Measurements from ENCODE around the gene PTPRK.
"Not testable (repeated sequence)": the region's sequence is repeated elsewhere in the genome, so short reads cannot be mapped to it uniquely, and the experiment has no call there.

The PTPRK gene

DNA sequence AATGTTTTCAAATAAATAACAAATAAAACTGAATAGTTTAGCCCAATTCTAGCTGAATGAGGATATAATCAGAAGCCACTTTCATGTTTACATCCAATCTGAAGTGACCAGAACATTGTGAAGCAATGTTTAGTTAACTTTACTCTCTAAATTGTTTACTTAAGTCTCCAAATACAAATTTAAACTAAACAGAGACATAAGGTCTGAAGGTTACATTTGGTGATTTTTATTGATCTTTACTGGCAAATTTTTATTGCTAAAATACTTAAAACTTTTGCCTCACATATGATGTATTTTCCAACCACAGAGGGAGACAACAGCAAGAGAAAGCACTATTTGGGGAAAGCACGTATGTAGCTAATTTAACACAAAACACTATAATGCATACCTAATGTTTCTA lies 512.7 kb downstream of the PTPRK start:
- Histone ChIP-seq H3K4me1 (ENCODE audit: control insufficient read depth in 1 of 2, insufficient read depth in 2 of 2, low read length in 2 of 2) (no peaks in the 10 kb centered on the region), H3K27me3 (ENCODE audit: control insufficient read depth in 1 of 2, insufficient read depth in 2 of 2, low read length in 2 of 2) (no peaks in the 10 kb centered on the region), H3K9ac (ENCODE audit: low read depth in 1 of 2, low read length in 2 of 2) (no peak overlapping the region), H3K4me3 (ENCODE audit: low read depth in 1 of 2, low read length in 2 of 2) (no peak overlapping the region), H3K36me3 (ENCODE audit: control insufficient read depth in 1 of 2, insufficient read depth in 2 of 2, low read length in 2 of 2) (peaks cover 0 to 9% of the 10 kb centered on the region in 2 donors), H3K27ac (ENCODE audit: low read depth, low read length) (no peak overlapping the region), H3K9me3 (ENCODE audit: control insufficient read depth in 1 of 2, low read length in 2 of 2) (no peaks in the 10 kb centered on the region)

DNA sequence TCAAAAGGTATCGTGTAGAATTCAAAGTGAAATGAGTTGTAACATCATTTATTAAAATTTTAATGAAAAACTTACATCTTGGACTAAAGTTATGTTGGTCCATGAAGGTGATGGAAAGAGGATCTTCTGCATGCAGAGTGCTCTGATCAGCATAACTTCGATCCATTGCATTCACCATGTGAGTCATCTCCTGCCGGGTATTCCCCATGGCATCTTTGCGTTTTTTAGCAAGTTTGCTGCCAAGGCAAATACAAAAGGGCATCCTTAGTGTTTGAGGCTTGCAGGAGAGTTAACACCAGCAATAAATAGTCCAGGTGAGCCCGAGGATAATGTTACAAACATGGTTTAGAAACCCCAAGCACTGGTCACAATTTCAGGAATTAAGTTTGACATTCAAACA lies 515.4 kb downstream of the PTPRK start:
- Histone ChIP-seq H3K36me3 (ENCODE audit: control insufficient read depth in 1 of 2, insufficient read depth in 2 of 2, low read length in 2 of 2) (peaks cover 0 to 11% of the 10 kb centered on the region in 2 donors), H3K27ac (ENCODE audit: low read depth, low read length) (no peak overlapping the region)

GRCh38 chr6:128000363-128000762 lies 520.0 kb downstream of the PTPRK start:
- no peaks in the 10 kb centered on the region for H3K4me1 ChIP-seq (ENCODE audit: control insufficient read depth in 1 of 2, insufficient read depth in 2 of 2, low read length in 2 of 2)
- H3K4me3 ChIP-seq (ENCODE audit: low read depth in 1 of 2, low read length in 2 of 2) = no peak overlapping the region
- H3K27me3 ChIP-seq (ENCODE audit: control insufficient read depth in 1 of 2, insufficient read depth in 2 of 2, low read length in 2 of 2) = no peaks in the 10 kb centered on the region
- H3K27ac ChIP-seq (ENCODE audit: low read depth, low read length) = no peak overlapping the region
- no peak overlapping the region for H3K9ac ChIP-seq (ENCODE audit: low read depth in 1 of 2, low read length in 2 of 2)
- H3K9me3 ChIP-seq (ENCODE audit: control insufficient read depth in 1 of 2, low read length in 2 of 2) = no peaks in the 10 kb centered on the region
- H3K36me3 ChIP-seq (ENCODE audit: control insufficient read depth in 1 of 2, insufficient read depth in 2 of 2, low read length in 2 of 2) = peaks cover 8 to 11% of the 10 kb centered on the region in 2 donors

More for the DNA sequence above, 515.4 kb downstream of the PTPRK start:
- Histone ChIP-seq H3K27me3 (ENCODE audit: control insufficient read depth in 1 of 2, insufficient read depth in 2 of 2, low read length in 2 of 2) (no peaks in the 10 kb centered on the region), H3K4me3 (ENCODE audit: low read depth in 1 of 2, low read length in 2 of 2) (no peak overlapping the region), H3K4me1 (ENCODE audit: control insufficient read depth in 1 of 2, insufficient read depth in 2 of 2, low read length in 2 of 2) (no peaks in the 10 kb centered on the region), H3K9ac (ENCODE audit: low read depth in 1 of 2, low read length in 2 of 2) (no peak overlapping the region), H3K9me3 (ENCODE audit: control insufficient read depth in 1 of 2, low read length in 2 of 2) (no peaks in the 10 kb centered on the region)

GRCh38 chr6:127998985-127999384 lies 521.4 kb downstream of the PTPRK start:
- H3K36me3 ChIP-seq (ENCODE audit: control insufficient read depth in 1 of 2, insufficient read depth in 2 of 2, low read length in 2 of 2) = peaks cover 4 to 10% of the 10 kb centered on the region in 2 donors
- no peaks in the 10 kb centered on the region for H3K27me3 ChIP-seq (ENCODE audit: control insufficient read depth in 1 of 2, insufficient read depth in 2 of 2, low read length in 2 of 2)
- no peaks in the 10 kb centered on the region for H3K9me3 ChIP-seq (ENCODE audit: control insufficient read depth in 1 of 2, low read length in 2 of 2)
- no peaks in the 10 kb centered on the region for H3K4me1 ChIP-seq (ENCODE audit: control insufficient read depth in 1 of 2, insufficient read depth in 2 of 2, low read length in 2 of 2)
- H3K9ac ChIP-seq (ENCODE audit: low read depth in 1 of 2, low read length in 2 of 2) = no peak overlapping the region
- no peak overlapping the region for H3K27ac ChIP-seq (ENCODE audit: low read depth, low read length)
- no peak overlapping the region for H3K4me3 ChIP-seq (ENCODE audit: low read depth in 1 of 2, low read length in 2 of 2)

DNA sequence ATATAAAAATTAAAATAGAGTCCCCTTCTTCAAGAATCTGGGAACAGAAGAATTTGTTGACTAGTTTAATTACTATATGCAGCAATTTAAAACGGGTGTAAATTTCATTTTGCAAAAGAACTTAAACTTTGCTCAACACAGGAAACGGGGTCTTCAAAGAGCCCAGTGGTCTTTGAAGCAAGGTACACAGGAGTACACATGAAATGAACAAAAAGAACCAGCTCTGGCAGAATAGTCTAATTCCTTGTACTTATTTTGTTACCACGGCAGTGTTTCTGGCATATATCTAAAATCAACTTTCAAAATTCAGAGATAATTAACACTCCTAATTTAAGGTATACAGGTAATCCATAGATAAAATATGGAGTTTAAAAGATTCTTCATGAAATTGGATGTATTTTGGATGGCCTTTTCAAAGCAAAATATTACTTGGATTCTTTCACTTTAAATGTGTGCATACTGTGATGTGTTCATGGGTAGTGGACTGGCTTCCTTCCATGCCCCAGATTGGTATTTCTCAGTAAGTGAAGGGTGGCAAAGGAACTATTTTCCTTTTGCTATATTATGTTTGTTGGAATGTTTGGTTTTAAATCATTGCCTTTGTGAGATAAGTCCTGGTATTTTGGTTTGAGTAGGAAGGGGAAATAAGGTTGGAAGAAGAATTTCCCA lies 522.8 kb downstream of the PTPRK start:
- Histone ChIP-seq H3K9me3 (ENCODE audit: control insufficient read depth in 1 of 2, low read length in 2 of 2) (no peaks in the 10 kb centered on the region), H3K36me3 (ENCODE audit: control insufficient read depth in 1 of 2, insufficient read depth in 2 of 2, low read length in 2 of 2) (peaks cover 2 to 10% of the 10 kb centered on the region in 2 donors), H3K27me3 (ENCODE audit: control insufficient read depth in 1 of 2, insufficient read depth in 2 of 2, low read length in 2 of 2) (no peaks in the 10 kb centered on the region), H3K4me3 (ENCODE audit: low read depth in 1 of 2, low read length in 2 of 2) (no peak overlapping the region), H3K9ac (ENCODE audit: low read depth in 1 of 2, low read length in 2 of 2) (no peak overlapping the region), H3K4me1 (ENCODE audit: control insufficient read depth in 1 of 2, insufficient read depth in 2 of 2, low read length in 2 of 2) (no peaks in the 10 kb centered on the region), H3K27ac (ENCODE audit: low read depth, low read length) (no peak overlapping the region)

GRCh38 chr6:127996925-127997324 lies 523.5 kb downstream of the PTPRK start:
- no peaks in the 10 kb centered on the region for H3K27me3 ChIP-seq (ENCODE audit: control insufficient read depth in 1 of 2, insufficient read depth in 2 of 2, low read length in 2 of 2)
- no peaks in the 10 kb centered on the region for H3K4me1 ChIP-seq (ENCODE audit: control insufficient read depth in 1 of 2, insufficient read depth in 2 of 2, low read length in 2 of 2)
- H3K4me3 ChIP-seq (ENCODE audit: low read depth in 1 of 2, low read length in 2 of 2) = no peak overlapping the region
- H3K9ac ChIP-seq (ENCODE audit: low read depth in 1 of 2, low read length in 2 of 2) = no peak overlapping the region
- H3K36me3 ChIP-seq (ENCODE audit: control insufficient read depth in 1 of 2, insufficient read depth in 2 of 2, low read length in 2 of 2) = peaks cover 0 to 10% of the 10 kb centered on the region in 2 donors
- no peak overlapping the region for H3K27ac ChIP-seq (ENCODE audit: low read depth, low read length)
- H3K9me3 ChIP-seq (ENCODE audit: control insufficient read depth in 1 of 2, low read length in 2 of 2) = no peaks in the 10 kb centered on the region

GRCh38 chr6:127992144-127992543 lies 528.3 kb downstream of the PTPRK start:
- Histone ChIP-seq H3K36me3 (ENCODE audit: control insufficient read depth in 1 of 2, insufficient read depth in 2 of 2, low read length in 2 of 2) (peaks cover 5 to 13% of the 10 kb centered on the region in 2 donors), H3K27ac (ENCODE audit: low read depth, low read length) (no peak overlapping the region), H3K4me1 (ENCODE audit: control insufficient read depth in 1 of 2, insufficient read depth in 2 of 2, low read length in 2 of 2) (no peaks in the 10 kb centered on the region), H3K9ac (ENCODE audit: low read depth in 1 of 2, low read length in 2 of 2) (no peak overlapping the region), H3K27me3 (ENCODE audit: control insufficient read depth in 1 of 2, insufficient read depth in 2 of 2, low read length in 2 of 2) (no peaks in the 10 kb centered on the region), H3K9me3 (ENCODE audit: control insufficient read depth in 1 of 2, low read length in 2 of 2) (no peaks in the 10 kb centered on the region), H3K4me3 (ENCODE audit: low read depth in 1 of 2, low read length in 2 of 2) (no peak overlapping the region)

- Histone ChIP-seq H3K9ac (ENCODE audit: low read depth in 1 of 2, low read length in 2 of 2) (no peak overlapping the region), H3K4me3 (ENCODE audit: low read depth in 1 of 2, low read length in 2 of 2) (no peak overlapping the region), H3K27me3 (ENCODE audit: control insufficient read depth in 1 of 2, insufficient read depth in 2 of 2, low read length in 2 of 2) (no peaks in the 10 kb centered on the region), H3K9me3 (ENCODE audit: control insufficient read depth in 1 of 2, low read length in 2 of 2) (no peaks in the 10 kb centered on the region), H3K36me3 (ENCODE audit: control insufficient read depth in 1 of 2, insufficient read depth in 2 of 2, low read length in 2 of 2) (peaks cover 9 to 12% of the 10 kb centered on the region in 2 donors), H3K4me1 (ENCODE audit: control insufficient read depth in 1 of 2, insufficient read depth in 2 of 2, low read length in 2 of 2) (no peaks in the 10 kb centered on the region), H3K27ac (ENCODE audit: low read depth, low read length) (no peak overlapping the region)
Measured at GRCh38 chr6:127990074-127990473, 530.3 kb downstream of the PTPRK start.

DNA sequence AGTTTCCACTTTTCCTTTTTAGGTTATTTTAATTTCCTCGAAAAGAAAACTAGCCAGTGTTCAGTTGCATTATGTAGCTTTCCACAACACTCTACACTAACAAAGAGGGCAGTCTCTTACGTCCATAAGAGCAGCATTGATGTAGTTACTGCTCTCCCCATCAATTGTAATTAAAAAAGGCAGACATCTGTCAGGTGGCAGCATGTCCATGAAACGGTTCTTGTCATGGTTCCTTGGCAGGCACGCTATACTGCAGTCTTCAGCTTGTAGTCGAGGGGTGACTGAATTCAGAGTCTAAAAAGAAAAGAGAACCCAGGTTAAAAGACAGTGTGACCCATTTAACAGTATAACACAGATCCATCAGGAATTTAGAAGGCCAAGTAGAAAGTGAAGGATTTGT lies 539.4 kb downstream of the PTPRK start:
- no peaks in the 10 kb centered on the region for H3K4me1 ChIP-seq (ENCODE audit: control insufficient read depth in 1 of 2, insufficient read depth in 2 of 2, low read length in 2 of 2)
- peaks cover 19 to 50% of the 10 kb centered on the region in 2 donors for H3K36me3 ChIP-seq (ENCODE audit: control insufficient read depth in 1 of 2, insufficient read depth in 2 of 2, low read length in 2 of 2)
- H3K27ac ChIP-seq (ENCODE audit: low read depth, low read length) = no peak overlapping the region
- H3K9me3 ChIP-seq (ENCODE audit: control insufficient read depth in 1 of 2, low read length in 2 of 2) = no peaks in the 10 kb centered on the region
- no peaks in the 10 kb centered on the region for H3K27me3 ChIP-seq (ENCODE audit: control insufficient read depth in 1 of 2, insufficient read depth in 2 of 2, low read length in 2 of 2)
- no peak overlapping the region for H3K9ac ChIP-seq (ENCODE audit: low read depth in 1 of 2, low read length in 2 of 2)
- H3K4me3 ChIP-seq (ENCODE audit: low read depth in 1 of 2, low read length in 2 of 2) = no peak overlapping the region

DNA sequence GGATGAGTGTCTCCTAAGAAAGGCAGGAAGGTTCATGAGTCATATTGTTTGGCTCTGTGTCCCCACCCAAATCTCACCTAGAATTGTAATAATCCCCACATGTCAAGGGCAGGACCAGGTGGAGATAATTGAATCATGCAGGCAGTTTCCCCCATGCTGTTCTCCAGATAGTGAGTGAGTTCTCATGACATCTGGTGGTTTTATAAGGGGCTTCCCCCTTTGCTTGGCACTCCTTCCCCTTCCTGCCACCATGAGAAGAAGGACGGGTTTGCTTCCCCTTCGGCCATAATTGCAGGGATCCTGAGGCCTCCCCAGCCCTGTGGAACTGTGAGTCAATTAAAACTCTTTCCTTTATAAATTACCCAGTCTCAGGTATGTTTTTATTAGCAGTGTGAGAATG lies 542.2 kb downstream of the PTPRK start:
- not testable (repeated sequence) for H3K4me3 ChIP-seq (ENCODE audit: low read depth in 1 of 2, low read length in 2 of 2); H3K4me1 ChIP-seq (ENCODE audit: control insufficient read depth in 1 of 2, insufficient read depth in 2 of 2, low read length in 2 of 2); H3K27me3 ChIP-seq (ENCODE audit: control insufficient read depth in 1 of 2, insufficient read depth in 2 of 2, low read length in 2 of 2); H3K9ac ChIP-seq (ENCODE audit: low read depth in 1 of 2, low read length in 2 of 2); H3K9me3 ChIP-seq (ENCODE audit: control insufficient read depth in 1 of 2, low read length in 2 of 2); H3K27ac ChIP-seq (ENCODE audit: low read depth, low read length)
- peaks cover 18 to 54% of the 10 kb centered on the region in 2 donors for H3K36me3 ChIP-seq (ENCODE audit: control insufficient read depth in 1 of 2, insufficient read depth in 2 of 2, low read length in 2 of 2)

Measured in duodenal mucosa (tissue), 2 donors.